Lower lobe of right lung (tissue), 2 donors: ENCODE data around the gene HKDC1. TPM values are rescaled to one million over a fixed set of nuclear protein-coding genes. Genes with fewer than 3 reads are reported as not detected.

Experiments
- ATAC-seq, 2 donors: fragments of 200-7000 bp; cut with Tn5 transposase; one replicate each; pipeline ENCODE4 v1.9.1; 2020 to 2022; ENCODE audit warnings: mild to moderate bottlenecking in 2 of 2, moderate library complexity in 2 of 2
- DNase-seq: peaks from one replicate; pipeline ENCODE4 v3.0.0-alpha.2; 2020
- H3K27ac ChIP-seq: fragments of 200-600 bp; one replicate; pipeline ENCODE4 v1.8.0; 2022
- H3K27me3 ChIP-seq: fragments of 200-600 bp; one replicate; pipeline ENCODE4 v1.8.0; 2022; ENCODE audit warnings: low read depth
- H3K36me3 ChIP-seq: fragments of 200-600 bp; one replicate; pipeline ENCODE4 v1.8.0; 2022; ENCODE audit warnings: mild to moderate bottlenecking
- H3K4me1 ChIP-seq: fragments of 200-600 bp; one replicate; pipeline ENCODE4 v1.8.0; 2022
- H3K4me3 ChIP-seq: fragments of 200-600 bp; one replicate; pipeline ENCODE4 v1.8.0; 2022; ENCODE audit warnings: mild to moderate bottlenecking
- H3K9me3 ChIP-seq: fragments of 200-600 bp; one replicate; pipeline ENCODE4 v1.8.0; 2022
- CTCF ChIP-seq: fragments of 200-600 bp; IDR thresholded peaks from one replicate; pipeline ENCODE4 v1.8.0; 2022; ENCODE audit warnings: antibody characterized with exemption, mild to moderate bottlenecking
- intact Hi-C: fragments of 100-400 bp; cut with DNase I; formaldehyde crosslinking; loops from one replicate; pipeline ENCODE4 v1.11.0; 2022
- total RNA-seq: library from RNA; stranded (reverse); fragmentation: NEBNext Ultra II Directional; extraction: Animal tissue kit (Norgen Biotek cat#: 25700); gene quantifications from one replicate; pipeline ENCODE4 v1.2.1, GENCODE V29; 2021
- donor health status: DM: no; HTN: yes; CAD: no; lungs with severe emphysema.

The HKDC1 gene
- total RNA-seq, 1 donor from 2014 or later = 5.9 TPM

- no peaks in the 10 kb centered on the region for H3K27me3 ChIP-seq
- no peak for TF ChIP-seq CTCF
- no peak overlapping the region for H3K4me3 ChIP-seq
- no peaks in the 10 kb centered on the region for H3K36me3 ChIP-seq
- no peak overlapping the region for H3K27ac ChIP-seq
- ATAC-seq (no peak), DNase-seq (no peak)
- H3K9me3 ChIP-seq = no peaks in the 10 kb centered on the region
- intact Hi-C loops = no loop called here
- peaks cover 24% of the 10 kb centered on the region for H3K4me1 ChIP-seq
Measured at GRCh38 chr10:69224862-69225657, 4.9 kb downstream of the HKDC1 start.

GRCh38 chr10:69225681-69226080 lies 5.5 kb downstream of the HKDC1 start:
- Histone ChIP-seq H3K4me1 (peaks cover 24% of the 10 kb centered on the region), H3K36me3 (no peaks in the 10 kb centered on the region), H3K27me3 (no peaks in the 10 kb centered on the region), H3K4me3 (no peak overlapping the region), H3K9me3 (no peaks in the 10 kb centered on the region), H3K27ac (no peak overlapping the region)
- no peak for TF ChIP-seq CTCF
- intact Hi-C loops = no loop called here
- DNase-seq = no peak
- ATAC-seq = no peak

- intact Hi-C loops = no loop called here
Measured at GRCh38 chr10:69226919-69227450, 6.9 kb downstream of the HKDC1 start.

GRCh38 chr10:69228151-69228550 lies 8.0 kb downstream of the HKDC1 start:
- intact Hi-C loops = no loop called here
- Histone ChIP-seq H3K27me3 (no peaks in the 10 kb centered on the region), H3K27ac (no peak overlapping the region), H3K9me3 (no peaks in the 10 kb centered on the region), H3K4me1 (peaks cover 11% of the 10 kb centered on the region), H3K36me3 (no peaks in the 10 kb centered on the region), H3K4me3 (no peak overlapping the region)
- no peak for TF ChIP-seq CTCF
- ATAC-seq (no peak), DNase-seq (no peak)

More at GRCh38 chr10:69226919-69227450, 6.9 kb downstream of the HKDC1 start:
- ATAC-seq (no peak), DNase-seq (no peak)
- Histone ChIP-seq H3K9me3 (no peaks in the 10 kb centered on the region), H3K27ac (no peak overlapping the region), H3K4me3 (no peak overlapping the region), H3K36me3 (no peaks in the 10 kb centered on the region), H3K4me1 (peaks cover 22% of the 10 kb centered on the region), H3K27me3 (no peaks in the 10 kb centered on the region)
- TF ChIP-seq CTCF = no peak

- peak overlapping the region; percentile 32 for H3K4me3 ChIP-seq
- no peak overlapping the region for H3K27ac ChIP-seq
Measured at GRCh38 chr10:69229616-69229916, 9.4 kb downstream of the HKDC1 start.

More at GRCh38 chr10:69229616-69229916, 9.4 kb downstream of the HKDC1 start:
- Histone ChIP-seq H3K4me1 (peaks cover 9% of the 10 kb centered on the region), H3K27me3 (no peaks in the 10 kb centered on the region), H3K36me3 (no peaks in the 10 kb centered on the region), H3K9me3 (no peaks in the 10 kb centered on the region)
- intact Hi-C loops = no loop called here
- no peak for DNase-seq
- no peak for ATAC-seq
- TF ChIP-seq CTCF = no peak
